ENCODE measurements around the gene TRIP13.

TRIP13 gene

GRCh38 chr5:858726-859125 is 34.0 kb upstream of the TRIP13 start:
- Histone ChIP-seq H2AFZ (ENCODE audit: low read length) (no peak overlapping the region), H3K27ac (ENCODE audit: low read length) (no peak overlapping the region), H4K20me1 (ENCODE audit: insufficient read depth, low read length) (no peaks in the 10 kb centered on the region), H3K9ac (ENCODE audit: low read length) (no peak overlapping the region), H3K27me3 (replicated peaks; ENCODE audit: insufficient read depth, low read length) (no peaks in the 10 kb centered on the region), H3F3A (ENCODE audit: insufficient read depth, low read length) (no peaks in the 10 kb centered on the region), H3K9me3 (replicated peaks; ENCODE audit: insufficient read depth, low read length) (no peaks in the 10 kb centered on the region), H3K79me2 (ENCODE audit: low read length) (no peaks in the 10 kb centered on the region), H3K4me1 (ENCODE audit: low read length) (no peaks in the 10 kb centered on the region), H3K4me3 (ENCODE audit: low read length) (no peak overlapping the region), H3K9me2 (replicated peaks; ENCODE audit: insufficient read depth, low read length) (no peaks in the 10 kb centered on the region), H3K36me3 (replicated peaks; ENCODE audit: insufficient read depth, low read length) (no peaks in the 10 kb centered on the region), H3K4me2 (ENCODE audit: low read depth, low read length) (no peak overlapping the region)
- no peak for DNase-seq
- no peak for TF ChIP-seq CTCF (IDR thresholded peaks at IDR 0.05; ENCODE audit: low read length)
- no peak for TF ChIP-seq EZH2phosphoT487 (IDR thresholded peaks at IDR 0.05; ENCODE audit: low read length)
- no peak for TF ChIP-seq EZH2 (optimal IDR thresholded peaks at IDR 0.05; ENCODE audit: low read depth, low read length)

- no peak overlapping the region for H3K4me3 ChIP-seq (ENCODE audit: low read length)
- no peaks in the 10 kb centered on the region for H3F3A ChIP-seq (ENCODE audit: insufficient read depth, low read length)
- H3K27ac ChIP-seq (ENCODE audit: low read length): no peak overlapping the region
- H3K9me2 ChIP-seq (replicated peaks; ENCODE audit: insufficient read depth, low read length): no peaks in the 10 kb centered on the region
- no peak overlapping the region for H2AFZ ChIP-seq (ENCODE audit: low read length)
- H4K20me1 ChIP-seq (ENCODE audit: insufficient read depth, low read length): no peaks in the 10 kb centered on the region
- TF ChIP-seq CTCF (IDR thresholded peaks at IDR 0.05; ENCODE audit: low read length): no peak
- TF ChIP-seq EZH2 (optimal IDR thresholded peaks at IDR 0.05; ENCODE audit: low read depth, low read length): no peak
- TF ChIP-seq EZH2phosphoT487 (IDR thresholded peaks at IDR 0.05; ENCODE audit: low read length): no peak
- H3K9ac ChIP-seq (ENCODE audit: low read length): no peak overlapping the region
- H3K79me2 ChIP-seq (ENCODE audit: low read length): no peaks in the 10 kb centered on the region
- no peaks in the 10 kb centered on the region for H3K27me3 ChIP-seq (replicated peaks; ENCODE audit: insufficient read depth, low read length)
- H3K4me1 ChIP-seq (ENCODE audit: low read length): no peaks in the 10 kb centered on the region
- no peak for DNase-seq
- no peaks in the 10 kb centered on the region for H3K36me3 ChIP-seq (replicated peaks; ENCODE audit: insufficient read depth, low read length)
- H3K9me3 ChIP-seq (replicated peaks; ENCODE audit: insufficient read depth, low read length): no peaks in the 10 kb centered on the region
- no peak overlapping the region for H3K4me2 ChIP-seq (ENCODE audit: low read depth, low read length)
Observed at GRCh38 chr5:859391-859790, 33.3 kb upstream of the TRIP13 start.

- H3K36me3 ChIP-seq (replicated peaks; ENCODE audit: insufficient read depth, low read length): no peaks in the 10 kb centered on the region
- TF ChIP-seq EZH2 (optimal IDR thresholded peaks at IDR 0.05; ENCODE audit: low read depth, low read length) (no peak), EZH2phosphoT487 (IDR thresholded peaks at IDR 0.05; ENCODE audit: low read length) (no peak), CTCF (IDR thresholded peaks at IDR 0.05; ENCODE audit: low read length) (no peak)
Observed at GRCh38 chr5:859798-860296, 32.8 kb upstream of the TRIP13 start.

More at GRCh38 chr5:859798-860296, 32.8 kb upstream of the TRIP13 start:
- no peaks in the 10 kb centered on the region for H3K9me2 ChIP-seq (replicated peaks; ENCODE audit: insufficient read depth, low read length)
- H2AFZ ChIP-seq (ENCODE audit: low read length): no peak overlapping the region
- H3K4me2 ChIP-seq (ENCODE audit: low read depth, low read length): no peak overlapping the region
- no peak overlapping the region for H3K4me3 ChIP-seq (ENCODE audit: low read length)
- no peaks in the 10 kb centered on the region for H3K4me1 ChIP-seq (ENCODE audit: low read length)
- H3K27ac ChIP-seq (ENCODE audit: low read length): no peak overlapping the region
- H3K9ac ChIP-seq (ENCODE audit: low read length): no peak overlapping the region
- no peaks in the 10 kb centered on the region for H3K79me2 ChIP-seq (ENCODE audit: low read length)
- no peaks in the 10 kb centered on the region for H3K9me3 ChIP-seq (replicated peaks; ENCODE audit: insufficient read depth, low read length)
- H4K20me1 ChIP-seq (ENCODE audit: insufficient read depth, low read length): no peaks in the 10 kb centered on the region
- no peak for DNase-seq
- H3F3A ChIP-seq (ENCODE audit: insufficient read depth, low read length): no peaks in the 10 kb centered on the region
- H3K27me3 ChIP-seq (replicated peaks; ENCODE audit: insufficient read depth, low read length): no peaks in the 10 kb centered on the region

Data from MM.1S (cell line).